Activated naive CD8-positive, alpha-beta T cell treated with anti-CD3 and anti-CD28 coated beads, Interleukin-2, amount 50 U/mL, for 24 hours (primary cell): ENCODE measurements around the gene ELOVL5.

ENCODE experiments used
- ATAC-seq: fragments of 150-1000 bp; cut with Tn5 transposase; one replicate; pipeline ENCODE4 v1.10.0; 2021
- DNase-seq: peaks from one replicate; pipeline ENCODE4 v3.0.0; 2021
- H3K27ac Mint-ChIP-seq: one replicate; pipeline ENCODE4 v1.8.0; 2021; ENCODE audit warnings: mild to moderate bottlenecking, mixed read lengths
- H3K27me3 Mint-ChIP-seq: one replicate; pipeline ENCODE4 v1.8.0; 2021; ENCODE audit warnings: mixed read lengths
- H3K36me3 Mint-ChIP-seq: one replicate; pipeline ENCODE4 v1.8.0; 2021; ENCODE audit warnings: low read depth, mixed read lengths
- H3K4me1 Mint-ChIP-seq: one replicate; pipeline ENCODE4 v1.8.0; 2021; ENCODE audit warnings: mixed read lengths
- H3K4me3 Mint-ChIP-seq: one replicate; pipeline ENCODE4 v1.8.0; 2021; ENCODE audit warnings: mild to moderate bottlenecking, moderate library complexity, mixed read lengths
- H3K9me3 Mint-ChIP-seq: one replicate; pipeline ENCODE4 v1.8.0; 2021; ENCODE audit warnings: mixed read lengths

ELOVL5 gene

DNA sequence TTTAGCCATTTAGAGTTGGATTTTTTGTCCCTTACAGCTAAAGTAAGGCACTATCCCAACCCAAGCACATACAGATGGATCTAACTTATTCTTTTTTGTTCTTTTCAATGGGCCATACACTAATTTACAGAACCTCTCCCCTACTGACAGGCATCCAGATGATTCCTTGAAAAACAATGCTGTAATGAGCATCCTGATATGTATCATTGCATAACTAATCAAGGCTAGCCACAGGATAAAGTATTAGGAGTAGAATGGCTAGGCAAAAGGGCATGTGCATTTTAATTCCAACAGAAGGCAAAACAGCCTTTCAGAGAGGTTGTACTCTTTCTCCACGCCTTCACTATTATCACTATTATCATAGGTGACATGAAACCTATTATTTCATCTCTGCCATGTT is 54.1 kb downstream of the ELOVL5 start:
- ATAC-seq (no peak), DNase-seq (no peak)
- Mint-ChIP-seq H3K4me1 (peaks cover 72% of the 10 kb centered on the region), H3K9me3 (no peaks in the 10 kb centered on the region), H3K36me3 (peaks cover 26% of the 10 kb centered on the region), H3K4me3 (no peak overlapping the region), H3K27me3 (no peaks in the 10 kb centered on the region), H3K27ac (no peak overlapping the region)

DNA sequence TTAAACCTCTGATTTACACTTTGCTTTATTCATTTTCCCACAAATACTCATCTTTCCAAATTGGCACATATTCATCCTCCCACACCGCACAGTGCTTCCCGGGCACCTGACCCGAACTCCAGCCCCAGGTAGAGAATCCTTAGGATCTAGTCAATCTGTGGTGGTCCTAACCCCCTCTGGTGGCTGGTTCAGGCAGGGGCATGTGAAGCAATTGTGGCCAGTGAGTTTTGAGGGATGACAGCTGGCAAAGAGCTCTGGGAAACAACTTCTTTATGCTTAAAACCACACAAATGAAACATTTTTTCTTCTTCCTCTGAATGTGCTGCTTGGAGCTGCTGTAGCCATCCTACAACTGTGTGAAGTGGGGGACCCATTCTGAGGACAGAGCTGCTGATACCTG is 54.7 kb downstream of the ELOVL5 start:
- no peak for ATAC-seq
- Mint-ChIP-seq H3K9me3 (no peaks in the 10 kb centered on the region), H3K4me3 (no peak overlapping the region), H3K36me3 (peaks cover 28% of the 10 kb centered on the region), H3K27me3 (no peaks in the 10 kb centered on the region), H3K27ac (peak overlapping the region; percentile 30), H3K4me1 (peaks cover 67% of the 10 kb centered on the region)
- no peak for DNase-seq

DNA sequence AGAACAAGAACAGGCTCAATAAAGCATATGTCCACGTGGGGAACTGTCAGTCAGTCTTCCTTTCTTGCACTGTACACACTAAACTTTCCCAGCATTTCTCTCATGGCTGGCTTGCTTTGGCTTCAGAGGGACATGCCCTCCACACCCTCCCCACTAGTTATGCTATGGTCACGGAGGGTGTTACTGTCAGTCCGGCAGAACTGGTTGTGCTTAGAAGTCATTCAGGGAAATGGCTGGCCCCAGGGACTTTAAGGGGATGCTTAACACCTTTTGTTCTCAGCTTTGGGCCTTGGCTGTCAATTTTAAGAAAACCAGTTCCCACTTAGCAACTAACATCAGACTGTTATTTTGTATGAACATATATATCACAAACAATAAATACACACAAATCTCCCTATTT is 55.1 kb downstream of the ELOVL5 start:
- no peak overlapping the region for H3K4me3 Mint-ChIP-seq
- DNase-seq (no peak), ATAC-seq (no peak)
- peaks cover 29% of the 10 kb centered on the region for H3K36me3 Mint-ChIP-seq
- H3K4me1 Mint-ChIP-seq: peaks cover 64% of the 10 kb centered on the region
- H3K9me3 Mint-ChIP-seq: no peaks in the 10 kb centered on the region
- peak overlapping the region; percentile 61 for H3K27ac Mint-ChIP-seq
- no peaks in the 10 kb centered on the region for H3K27me3 Mint-ChIP-seq

DNA sequence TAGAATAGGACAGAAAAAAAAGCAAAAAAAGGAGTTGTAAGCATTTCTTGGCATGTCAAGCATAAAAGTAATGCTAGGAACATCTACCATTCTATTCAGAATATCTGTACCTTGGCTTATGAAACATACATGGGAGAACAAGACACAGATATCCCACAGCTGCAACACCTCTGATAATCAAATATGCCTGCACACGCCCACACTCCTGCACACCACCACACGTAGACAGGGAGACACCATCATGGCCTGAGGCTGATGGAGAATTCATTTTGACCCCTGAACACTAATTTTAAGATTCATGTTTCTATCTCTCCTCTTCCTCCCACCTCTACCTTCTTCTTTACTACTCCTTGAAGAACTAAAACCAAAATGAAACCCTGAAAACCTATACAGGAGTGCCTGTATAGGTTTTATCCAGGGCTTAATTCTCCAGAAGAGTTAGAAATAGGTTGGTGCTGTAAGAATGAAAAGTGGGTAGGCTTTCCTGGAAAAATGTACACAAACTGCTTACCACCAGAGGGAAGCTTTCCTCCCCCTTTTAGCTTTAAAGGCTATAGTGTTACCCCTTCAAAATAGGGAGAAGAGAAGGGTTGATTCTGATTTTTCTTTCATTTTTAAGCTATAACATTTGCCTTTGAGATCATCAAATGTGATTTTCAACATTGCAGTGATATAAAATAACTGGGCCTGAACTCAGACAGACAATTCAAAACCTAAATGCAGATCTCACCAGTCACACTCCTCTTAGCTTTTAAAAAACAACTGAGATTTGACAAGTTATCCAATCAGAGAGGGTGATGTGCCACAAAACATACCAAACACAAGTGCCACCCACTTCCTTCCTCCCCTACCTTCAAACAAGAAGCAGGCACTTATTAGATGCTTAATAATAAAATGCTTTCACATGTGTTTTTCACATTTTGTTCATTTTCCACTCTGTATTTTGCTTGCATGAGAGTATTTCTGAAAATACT is 57.9 kb downstream of the ELOVL5 start:
- peaks cover 59% of the 10 kb centered on the region for H3K4me1 Mint-ChIP-seq
- no peaks in the 10 kb centered on the region for H3K9me3 Mint-ChIP-seq
- peak overlapping the region; percentile 71 for H3K27ac Mint-ChIP-seq
- DNase-seq (no peak), ATAC-seq (no peak)
- H3K27me3 Mint-ChIP-seq: no peaks in the 10 kb centered on the region
- H3K36me3 Mint-ChIP-seq: peaks cover 52% of the 10 kb centered on the region
- no peak overlapping the region for H3K4me3 Mint-ChIP-seq

DNA sequence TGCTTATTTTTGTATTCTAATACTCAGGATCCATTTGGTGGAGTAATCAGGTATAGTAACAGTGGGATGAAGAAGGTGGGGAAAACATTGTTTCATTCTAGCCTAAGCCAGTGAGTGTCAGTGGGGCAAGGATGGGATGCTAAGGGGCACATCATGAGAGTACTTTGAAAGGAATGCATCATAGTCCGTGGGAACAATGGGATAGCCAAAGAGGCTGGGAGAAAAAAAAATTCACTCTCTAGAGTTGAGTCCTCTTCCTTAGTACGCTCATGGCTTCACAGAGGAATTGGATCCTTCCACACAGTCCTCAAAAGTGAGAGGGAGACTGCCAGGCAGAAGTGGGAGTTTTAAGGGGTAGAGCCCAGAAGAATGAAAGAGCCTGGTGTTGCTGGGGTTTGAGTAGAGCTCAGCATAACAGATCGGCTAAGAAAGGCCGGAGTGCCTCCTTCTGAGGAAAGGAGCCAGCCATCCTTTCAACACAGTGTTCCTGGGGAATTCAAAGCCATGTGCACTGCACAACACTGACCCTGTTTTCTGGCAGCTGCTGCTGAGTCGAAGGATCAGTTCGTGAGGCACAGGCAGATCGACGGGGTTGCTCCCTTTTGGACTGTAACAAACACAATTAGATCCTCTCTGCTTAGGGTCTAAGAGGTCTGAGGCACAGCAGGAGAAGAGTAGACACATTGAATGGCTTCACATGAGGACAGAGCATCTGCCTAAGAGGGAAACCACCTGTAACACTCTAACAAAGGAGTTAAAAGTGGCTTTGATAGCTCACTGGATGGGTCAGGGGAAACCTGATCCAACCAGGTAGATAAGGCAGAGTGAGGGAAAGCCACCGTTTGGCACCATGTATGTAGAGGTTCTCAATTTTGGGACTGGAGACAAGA is 61.2 kb downstream of the ELOVL5 start:
- Mint-ChIP-seq H3K9me3 (no peaks in the 10 kb centered on the region), H3K36me3 (peaks cover 51% of the 10 kb centered on the region), H3K27ac (peak overlapping the region; percentile 12), H3K27me3 (no peaks in the 10 kb centered on the region), H3K4me3 (no peak overlapping the region), H3K4me1 (peaks cover 61% of the 10 kb centered on the region)
- ATAC-seq (no peak), DNase-seq (no peak)

DNA sequence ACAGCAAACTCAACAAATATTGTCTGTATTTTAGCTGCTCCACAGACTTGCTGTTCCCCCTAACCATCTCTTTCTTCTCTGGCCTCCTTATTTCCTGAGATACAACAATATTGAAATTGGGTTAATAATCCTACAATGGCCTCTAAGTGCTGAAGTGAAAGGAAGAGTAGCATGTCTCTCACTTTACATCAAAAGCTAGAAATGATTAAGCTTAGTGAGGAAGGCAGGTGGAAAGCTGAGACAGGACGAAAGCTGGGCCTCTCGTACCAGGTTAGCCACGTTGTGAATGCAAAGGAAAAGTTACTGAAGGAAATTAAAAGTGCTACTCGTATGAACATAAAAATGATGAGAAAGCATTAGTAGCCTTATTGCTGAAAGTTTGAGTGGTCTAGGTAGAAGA is 63.8 kb downstream of the ELOVL5 start:
- H3K9me3 Mint-ChIP-seq: no peaks in the 10 kb centered on the region
- ATAC-seq (no peak), DNase-seq (no peak)
- H3K36me3 Mint-ChIP-seq: peaks cover 45% of the 10 kb centered on the region
- H3K27ac Mint-ChIP-seq: peak overlapping the region; percentile 60
- H3K4me1 Mint-ChIP-seq: peaks cover 61% of the 10 kb centered on the region
- no peaks in the 10 kb centered on the region for H3K27me3 Mint-ChIP-seq
- no peak overlapping the region for H3K4me3 Mint-ChIP-seq

DNA sequence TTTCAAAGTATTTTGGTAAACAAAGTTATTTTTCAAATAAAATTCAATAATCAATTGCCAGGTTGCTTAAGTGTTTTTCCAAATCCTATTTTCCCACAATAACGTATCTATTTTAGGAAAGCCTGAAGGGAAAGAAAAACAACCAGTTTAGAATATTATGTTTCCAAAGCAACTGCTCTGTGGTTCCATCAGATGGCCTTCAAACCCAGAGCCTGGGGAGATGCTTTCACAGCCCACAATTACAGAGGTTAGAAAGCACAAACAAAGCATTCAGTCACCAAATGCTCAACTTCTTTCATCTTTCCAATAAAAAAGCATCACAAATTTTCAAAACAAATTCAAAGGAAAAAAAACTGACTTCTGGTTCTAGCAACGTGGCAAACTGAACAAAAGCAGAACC is 66.0 kb downstream of the ELOVL5 start:
- no peaks in the 10 kb centered on the region for H3K9me3 Mint-ChIP-seq
- no peak overlapping the region for H3K27ac Mint-ChIP-seq
- peaks cover 54% of the 10 kb centered on the region for H3K4me1 Mint-ChIP-seq
- H3K36me3 Mint-ChIP-seq: peaks cover 46% of the 10 kb centered on the region
- H3K27me3 Mint-ChIP-seq: no peaks in the 10 kb centered on the region
- ATAC-seq (no peak), DNase-seq (no peak)
- H3K4me3 Mint-ChIP-seq: no peak overlapping the region

DNA sequence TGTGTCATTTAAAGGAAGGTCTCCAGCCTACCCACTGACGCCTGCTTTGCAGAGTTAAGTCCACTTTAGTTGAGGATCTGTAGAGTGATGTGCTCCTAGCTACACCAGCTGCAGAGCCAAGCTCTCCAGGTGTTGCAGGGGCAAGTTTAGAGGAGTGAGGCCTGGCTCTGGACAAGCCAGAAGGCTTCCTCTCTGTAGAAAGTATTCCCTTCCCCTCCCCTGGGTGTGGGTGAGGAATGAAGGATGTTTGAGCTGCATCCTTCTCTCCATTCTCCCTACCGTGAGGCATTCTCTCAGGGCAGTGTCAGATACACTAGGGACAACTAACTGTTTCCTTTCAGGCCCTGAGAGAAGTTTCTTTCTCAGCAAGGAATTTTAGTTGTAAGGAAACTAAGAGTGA is 66.5 kb downstream of the ELOVL5 start:
- peaks cover 46% of the 10 kb centered on the region for H3K36me3 Mint-ChIP-seq
- H3K9me3 Mint-ChIP-seq: no peaks in the 10 kb centered on the region
- H3K4me1 Mint-ChIP-seq: peaks cover 52% of the 10 kb centered on the region
- peak overlapping the region; percentile 8 for H3K27ac Mint-ChIP-seq
- no peak overlapping the region for H3K4me3 Mint-ChIP-seq
- no peaks in the 10 kb centered on the region for H3K27me3 Mint-ChIP-seq
- ATAC-seq: no peak
- DNase-seq: no peak

DNA sequence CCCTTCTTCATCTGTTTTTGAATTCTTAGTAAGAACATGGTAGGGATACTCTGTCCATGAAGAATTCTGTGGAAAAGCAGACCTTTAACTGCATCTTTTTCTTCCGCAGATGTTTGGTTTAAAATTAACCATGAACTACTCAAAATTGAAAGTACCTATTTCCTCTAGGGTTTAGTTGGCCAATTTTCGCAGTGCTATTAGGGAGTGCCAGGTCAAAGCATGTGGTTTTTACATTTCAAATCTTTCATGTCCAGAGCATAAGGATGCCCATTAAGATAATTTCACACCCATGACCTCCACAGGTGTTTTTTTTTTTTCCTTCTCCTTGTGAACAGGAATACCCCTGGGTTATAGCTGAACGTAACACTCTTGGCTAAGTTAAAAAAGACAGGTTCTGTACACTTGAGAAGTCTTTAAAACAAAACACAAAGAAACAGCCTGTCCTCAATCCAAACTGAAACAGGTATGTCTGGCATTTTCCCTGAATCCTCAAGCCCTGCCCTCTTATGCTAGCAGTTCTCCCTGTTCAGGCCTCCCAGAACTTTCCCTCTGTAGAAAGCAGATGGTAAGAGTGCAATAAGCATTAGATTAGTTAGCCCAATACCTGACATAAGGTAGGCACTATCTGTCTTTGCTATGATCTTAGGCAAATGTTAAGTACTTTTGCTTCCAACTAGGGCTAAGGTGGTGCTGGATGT is 67.1 kb downstream of the ELOVL5 start:
- Mint-ChIP-seq H3K9me3 (no peaks in the 10 kb centered on the region), H3K36me3 (peaks cover 47% of the 10 kb centered on the region), H3K27me3 (no peaks in the 10 kb centered on the region), H3K27ac (peak overlapping the region; percentile 8), H3K4me3 (no peak overlapping the region), H3K4me1 (peaks cover 50% of the 10 kb centered on the region)
- DNase-seq (no peak), ATAC-seq (no peak)

DNA sequence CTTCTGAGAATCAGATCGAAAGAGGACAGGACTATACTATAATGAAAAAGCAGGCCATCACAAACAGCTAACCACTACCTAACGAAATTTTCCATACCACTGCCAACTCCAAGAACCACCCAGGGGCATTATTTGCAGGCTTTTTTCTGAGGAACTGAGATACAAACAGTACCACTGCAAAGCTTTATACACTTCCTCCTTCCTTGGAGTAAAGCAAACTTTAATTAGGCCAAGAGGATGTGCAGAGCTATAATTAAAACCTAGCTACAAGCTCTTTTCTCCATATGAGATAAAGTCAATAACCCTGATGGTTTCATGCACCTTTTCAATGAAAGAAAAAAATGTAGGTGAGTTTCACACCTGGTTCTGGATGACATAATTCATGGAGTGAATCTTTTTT is 68.5 kb downstream of the ELOVL5 start:
- no peak for ATAC-seq
- no peaks in the 10 kb centered on the region for H3K27me3 Mint-ChIP-seq
- peaks cover 47% of the 10 kb centered on the region for H3K36me3 Mint-ChIP-seq
- H3K9me3 Mint-ChIP-seq: no peaks in the 10 kb centered on the region
- H3K4me3 Mint-ChIP-seq: no peak overlapping the region
- peaks cover 48% of the 10 kb centered on the region for H3K4me1 Mint-ChIP-seq
- H3K27ac Mint-ChIP-seq: no peak overlapping the region
- DNase-seq: no peak

DNA sequence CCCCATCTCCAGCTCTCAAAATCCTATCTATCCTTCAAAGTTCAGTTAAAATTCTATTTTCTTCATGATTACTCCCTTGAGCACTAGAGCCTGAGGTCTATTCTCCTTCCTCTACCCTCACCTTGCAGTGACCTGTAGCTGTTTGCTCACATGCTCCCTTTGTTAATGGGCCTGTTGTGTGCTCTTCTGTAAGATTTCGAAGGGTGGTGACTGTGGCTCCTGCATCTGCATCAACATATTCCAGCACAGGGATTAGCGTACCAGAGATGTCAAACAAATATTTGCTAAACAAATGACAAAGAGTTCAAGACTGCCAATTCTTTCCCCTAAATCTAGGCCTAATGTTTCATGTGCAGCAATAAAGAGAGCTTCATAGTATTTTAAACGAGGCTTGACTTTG is 69.5 kb downstream of the ELOVL5 start:
- no peak for DNase-seq
- no peak for ATAC-seq
- Mint-ChIP-seq H3K4me1 (peaks cover 41% of the 10 kb centered on the region), H3K4me3 (no peak overlapping the region), H3K27me3 (no peaks in the 10 kb centered on the region), H3K9me3 (no peaks in the 10 kb centered on the region), H3K27ac (no peak overlapping the region), H3K36me3 (peaks cover 50% of the 10 kb centered on the region)

DNA sequence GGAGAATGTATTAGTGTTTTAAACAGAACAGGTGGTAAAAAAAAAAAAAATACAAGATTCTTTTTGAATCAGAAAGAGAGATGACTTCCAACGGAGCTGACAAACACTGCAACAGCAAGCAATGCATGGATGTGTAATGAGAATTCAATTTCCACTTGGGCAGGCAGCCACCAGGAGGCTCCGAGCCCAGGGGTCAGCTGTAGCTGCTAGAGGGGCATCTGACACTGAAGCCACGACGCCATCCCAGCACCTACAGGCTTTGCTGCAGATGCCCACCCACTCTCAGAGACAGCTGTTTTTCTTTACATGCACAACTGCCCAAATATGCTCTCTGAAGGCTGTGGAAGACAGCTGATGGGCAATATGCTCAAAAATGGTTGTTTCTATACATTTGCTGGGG is 75.4 kb downstream of the ELOVL5 start:
- ATAC-seq (no peak), DNase-seq (no peak)
- Mint-ChIP-seq H3K27me3 (no peaks in the 10 kb centered on the region), H3K9me3 (no peaks in the 10 kb centered on the region), H3K36me3 (peaks cover 70% of the 10 kb centered on the region), H3K27ac (no peak overlapping the region), H3K4me3 (no peak overlapping the region), H3K4me1 (no peaks in the 10 kb centered on the region)

DNA sequence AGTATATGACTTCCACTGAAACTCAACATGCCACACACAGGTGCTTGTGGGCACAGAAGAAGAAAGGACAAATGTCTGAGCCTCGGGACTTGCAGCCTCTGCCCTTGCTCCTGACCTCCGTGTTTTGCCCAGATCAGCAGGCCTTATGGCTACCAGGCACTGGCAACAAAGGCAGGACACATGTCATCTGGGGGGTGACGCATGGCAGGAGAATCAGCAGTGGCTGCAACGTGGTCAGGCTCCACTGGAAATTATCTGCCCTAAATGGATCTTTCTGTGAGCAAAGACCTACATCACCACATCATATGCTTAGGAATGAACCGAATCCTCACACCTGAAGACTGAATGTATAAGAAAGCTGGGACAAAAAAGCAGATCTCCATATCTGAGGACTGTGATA is 78.9 kb downstream of the ELOVL5 start:
- ATAC-seq: no peak
- H3K9me3 Mint-ChIP-seq: no peaks in the 10 kb centered on the region
- no peaks in the 10 kb centered on the region for H3K4me1 Mint-ChIP-seq
- no peaks in the 10 kb centered on the region for H3K27me3 Mint-ChIP-seq
- no peak overlapping the region for H3K27ac Mint-ChIP-seq
- peaks cover 69% of the 10 kb centered on the region for H3K36me3 Mint-ChIP-seq
- no peak for DNase-seq
- H3K4me3 Mint-ChIP-seq: no peak overlapping the region

DNA sequence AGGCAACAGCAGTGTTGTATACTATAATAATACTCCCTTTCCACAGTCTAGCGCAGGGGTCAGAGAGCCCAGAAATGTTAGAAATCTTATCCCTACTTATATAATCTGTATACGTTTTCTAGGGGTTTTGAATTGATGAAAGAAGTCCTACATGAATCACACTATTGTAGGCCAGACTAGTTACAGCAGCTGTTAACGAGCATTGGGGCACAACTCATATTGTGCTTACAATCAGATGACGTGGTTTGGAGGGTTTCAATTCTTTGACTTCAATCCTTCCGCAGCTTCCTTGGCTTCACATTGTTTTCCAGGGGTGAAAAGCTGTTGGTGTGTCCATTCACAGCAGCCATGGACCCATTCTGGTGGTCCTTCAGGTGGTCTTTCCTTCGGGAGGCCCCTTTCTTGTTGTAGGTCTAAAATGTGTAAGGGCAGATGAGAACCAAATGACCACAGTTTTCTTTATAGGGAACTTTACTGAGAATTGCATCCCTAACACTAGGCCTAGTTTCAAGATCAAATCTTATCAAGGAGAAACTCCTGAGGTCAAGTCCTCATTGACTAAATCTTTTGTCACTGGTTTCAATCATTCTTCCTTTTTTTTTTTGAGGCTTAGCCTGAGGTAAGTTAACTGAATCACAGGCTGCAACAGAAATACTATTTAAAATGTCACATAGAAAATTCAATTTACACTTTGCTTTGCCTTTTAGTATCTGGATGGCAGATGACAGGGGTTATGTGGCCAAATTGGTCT is 79.7 kb downstream of the ELOVL5 start:
- Mint-ChIP-seq H3K36me3 (peaks cover 71% of the 10 kb centered on the region), H3K27ac (no peak overlapping the region), H3K27me3 (no peaks in the 10 kb centered on the region), H3K4me3 (no peak overlapping the region), H3K4me1 (no peaks in the 10 kb centered on the region), H3K9me3 (no peaks in the 10 kb centered on the region)
- DNase-seq (no peak), ATAC-seq (no peak)
